DMS153 treated with DMSO at 0.1 percent for 48 hours (cell line): ENCODE data around the gene MOB1A.
"Not testable (repeated sequence)": the region's sequence is repeated elsewhere in the genome, so short reads cannot be mapped to it uniquely, and the experiment has no call there.

Experiments
- DNase-seq: peaks from one replicate; lab custom pipeline; 2025; ENCODE audit not compliant: unreplicated experiment; lab: John Stamatoyannopoulos, UW

MOB1A gene

DNA sequence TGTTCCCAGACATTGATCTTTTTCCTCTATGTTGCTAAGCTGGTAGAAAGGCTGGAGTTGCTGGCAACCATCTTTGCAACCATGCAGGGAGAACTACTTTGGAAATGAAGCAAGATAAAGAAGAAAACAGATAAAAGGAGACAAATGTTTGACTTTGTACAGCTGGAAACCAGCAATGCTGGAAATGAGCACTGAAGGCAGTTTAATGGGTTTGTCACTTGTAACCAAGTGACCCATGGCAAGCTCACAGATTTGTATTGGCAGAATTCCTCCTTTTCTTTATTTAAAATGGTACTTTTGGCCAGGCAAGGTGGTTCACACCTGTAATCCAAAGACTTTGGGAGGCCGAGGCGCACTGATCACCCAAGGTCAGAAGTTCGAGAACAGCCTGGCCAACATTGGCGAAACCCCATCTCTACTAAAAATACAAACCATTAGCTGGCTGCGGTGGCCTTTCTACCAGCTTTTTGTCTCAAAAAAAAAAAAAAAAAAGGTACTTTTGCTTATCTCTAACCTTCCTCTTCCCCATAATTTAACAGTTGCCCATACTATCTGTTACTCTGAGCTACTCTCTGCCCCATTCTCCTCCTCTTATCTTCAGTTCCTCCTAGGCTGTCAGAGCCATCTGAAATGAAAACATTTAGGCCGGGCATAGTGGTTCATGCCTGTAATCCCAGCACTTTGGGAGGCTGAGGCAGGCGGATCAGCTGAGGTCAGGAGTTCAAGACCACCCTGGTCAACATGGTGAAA lies 28.9 kb downstream of the MOB1A start:
- no peak for DNase-seq

DNA sequence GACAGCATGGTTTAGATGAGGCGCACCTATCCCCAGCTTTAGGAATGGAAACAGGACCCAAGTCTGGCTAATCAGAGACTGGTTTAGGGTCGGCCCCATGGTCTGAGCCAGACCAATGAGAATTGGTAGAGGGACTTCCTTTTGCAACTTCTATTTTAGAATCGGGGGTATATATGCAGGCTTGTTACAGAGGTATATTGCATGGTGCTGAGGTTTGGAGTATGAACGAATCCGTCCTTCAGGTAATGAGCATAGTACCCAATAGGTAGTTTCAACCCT lies 29.5 kb downstream of the MOB1A start:
- DNase-seq, result no peak

DNA sequence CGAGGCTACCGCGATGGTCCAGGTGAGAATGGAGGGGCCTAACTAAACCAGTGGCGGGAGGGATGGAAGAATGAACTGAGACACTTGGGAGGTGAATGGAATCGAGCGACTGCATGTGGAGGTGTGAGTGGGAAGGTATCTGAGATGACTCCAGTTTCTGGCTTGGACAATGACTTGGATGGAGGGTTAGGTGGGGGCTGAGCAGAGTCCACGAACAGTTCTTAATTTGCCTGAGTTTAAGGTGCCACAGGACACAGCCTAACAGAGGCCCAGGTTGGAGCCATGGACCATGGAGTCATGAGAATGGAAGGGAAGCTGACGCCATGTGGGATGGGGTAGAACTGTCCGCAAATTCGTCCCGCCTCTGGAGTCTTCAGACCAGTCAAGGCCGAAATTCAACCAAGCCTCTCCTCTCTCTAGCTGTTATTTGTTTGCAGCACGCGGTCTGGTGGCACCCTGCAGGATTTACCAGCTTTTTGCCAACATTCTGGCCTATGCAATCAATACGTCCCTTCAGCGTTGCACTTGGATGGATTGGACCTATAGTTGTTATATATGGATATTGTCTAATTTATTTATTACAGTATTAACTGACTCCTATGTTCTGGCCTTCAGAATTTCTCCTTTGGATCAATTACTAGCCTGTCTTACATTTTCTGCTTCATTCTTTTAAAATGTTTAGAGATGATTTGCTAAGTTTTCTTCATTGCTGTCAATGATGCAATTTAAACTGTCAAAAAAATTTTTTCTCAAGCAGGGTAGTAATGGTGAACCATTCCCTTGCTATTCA lies 30.0 kb downstream of the MOB1A start:
- DNase-seq, result peak; percentile 45

DNA sequence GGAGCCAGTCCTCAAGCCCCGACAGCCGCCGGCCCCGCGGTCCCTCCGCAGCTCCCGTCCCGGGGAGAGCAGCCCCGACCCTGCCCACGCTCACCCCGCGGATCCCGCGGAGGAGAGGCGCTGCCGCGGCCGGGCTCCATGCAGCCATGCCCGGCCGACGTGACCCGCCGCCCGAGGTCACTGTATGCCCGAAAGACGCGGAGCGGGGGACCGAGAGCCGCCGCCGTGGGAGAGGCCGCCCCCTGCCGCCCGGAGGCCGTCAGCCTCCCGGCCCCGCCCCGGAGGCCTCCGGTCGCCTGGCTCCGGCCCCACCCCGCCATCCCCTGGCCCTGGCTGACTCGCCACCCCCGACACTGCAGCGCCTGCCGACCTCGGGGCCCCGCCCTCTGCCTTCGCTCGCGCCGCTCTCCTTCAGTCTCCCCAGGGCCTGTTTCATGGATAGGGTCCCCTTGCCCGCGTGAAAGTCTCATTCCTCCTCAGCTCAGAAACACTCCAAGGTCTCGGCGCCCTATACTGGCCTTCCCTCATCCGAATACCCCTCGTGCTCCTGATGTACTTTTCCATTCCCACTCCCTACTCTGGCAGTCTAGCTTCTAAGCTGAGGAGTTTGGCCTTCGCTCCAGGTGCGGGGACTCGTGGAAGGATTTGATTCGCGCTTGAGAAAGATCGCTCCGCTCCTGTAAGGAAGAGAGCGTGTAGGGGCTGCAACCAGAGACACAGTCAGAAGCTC lies 30.8 kb downstream of the MOB1A start, which contains the start of gene BOLA3:
BOLA3 (minus strand) TSS at position 186 of the 730 bp plus-strand sequence; CDS start at position 148, 38 bp downstream.
- DNase-seq, result peak; percentile 82

DNA sequence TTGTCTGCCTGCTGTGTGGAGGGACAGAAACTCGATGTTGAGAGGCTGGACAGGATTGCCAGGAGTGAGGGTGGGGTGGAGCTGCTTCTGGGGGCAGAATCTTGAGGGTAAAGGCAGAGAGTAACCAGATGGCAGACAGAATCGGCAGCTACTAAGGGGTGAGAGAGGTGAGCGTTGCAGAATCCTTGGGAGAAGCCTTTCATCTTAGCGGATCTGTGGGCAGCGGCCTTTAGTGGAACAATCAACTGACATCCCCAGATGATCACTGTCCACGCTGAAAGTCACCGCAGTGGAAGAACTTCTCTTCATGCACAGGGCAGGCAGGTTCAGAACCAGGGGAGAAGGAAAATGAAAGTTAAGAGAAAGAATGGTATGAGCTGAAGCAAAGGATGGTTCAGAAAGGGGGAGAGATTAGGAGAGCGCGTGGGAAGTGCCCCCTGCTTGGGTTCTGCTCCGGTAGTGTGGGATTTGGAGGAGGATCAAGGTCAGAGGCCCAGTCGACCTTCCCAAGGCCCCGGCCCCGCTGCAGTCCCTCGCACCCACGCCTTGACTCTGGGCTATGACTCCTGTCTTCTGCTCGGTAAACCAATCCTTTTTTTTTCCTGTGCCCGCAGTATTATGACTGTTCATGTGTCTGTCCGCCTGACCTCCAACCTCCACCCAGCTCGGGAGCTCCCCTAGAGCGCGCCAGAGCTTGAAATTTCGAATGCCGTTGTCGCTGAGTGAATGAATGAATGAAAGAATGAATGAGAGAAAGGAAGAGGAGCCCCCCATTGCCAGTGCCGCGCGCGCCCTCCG lies 31.6 kb downstream of the MOB1A start:
- no peak for DNase-seq

DNA sequence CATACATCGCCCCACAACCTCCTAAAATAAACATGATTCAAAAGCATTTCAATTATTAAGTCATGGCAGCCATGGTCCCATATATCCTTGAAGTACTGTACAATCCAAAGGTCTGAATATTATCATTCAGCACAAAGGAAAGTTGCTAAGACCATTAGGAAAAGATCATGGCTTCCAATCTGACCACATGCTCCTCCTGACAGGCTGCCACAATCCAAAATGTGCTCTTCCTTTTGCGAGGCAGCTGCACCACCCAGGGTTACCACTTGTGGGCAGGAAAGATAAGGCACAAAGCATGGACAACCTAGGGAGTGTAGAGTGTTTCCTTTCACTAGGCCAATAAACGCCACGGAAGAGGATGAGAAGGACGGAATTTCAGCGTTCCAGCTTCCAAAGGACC lies 36.3 kb downstream of the MOB1A start:
- DNase-seq, result no peak

DNA sequence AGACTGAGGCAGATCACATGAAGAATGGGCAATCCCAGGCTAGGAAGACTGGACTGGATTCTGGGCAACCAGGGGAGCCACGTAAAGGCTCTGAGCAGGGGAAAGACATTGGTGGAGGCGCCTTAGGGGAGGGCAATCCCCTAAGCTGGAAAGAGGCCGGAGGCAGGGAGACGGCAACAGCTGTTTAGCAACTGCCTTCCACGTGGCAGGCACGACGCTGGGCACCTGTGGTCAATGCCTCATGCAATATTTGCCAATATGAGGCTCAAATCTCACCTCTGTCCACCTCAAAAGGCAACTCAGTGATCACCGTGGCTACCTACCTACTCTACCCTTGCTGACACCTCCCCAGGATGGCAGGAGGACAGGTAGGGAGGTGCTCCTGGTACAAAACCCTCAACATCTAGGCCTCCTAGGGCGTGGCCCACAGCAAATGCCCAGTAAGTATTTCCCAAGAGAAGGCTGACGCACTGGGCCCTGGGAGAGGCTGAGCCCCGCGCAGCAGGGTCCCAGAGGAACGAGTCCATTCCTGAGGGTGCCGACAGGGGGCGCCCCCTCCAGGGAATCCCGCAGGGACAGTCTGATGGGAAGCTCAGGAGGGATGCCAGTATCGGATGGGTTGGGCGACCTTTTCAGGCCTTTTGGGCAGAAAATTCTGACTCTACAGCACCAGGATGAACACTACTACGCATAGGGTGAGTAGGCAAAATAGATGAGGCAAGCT lies 39.9 kb downstream of the MOB1A start:
- no peak for DNase-seq

DNA sequence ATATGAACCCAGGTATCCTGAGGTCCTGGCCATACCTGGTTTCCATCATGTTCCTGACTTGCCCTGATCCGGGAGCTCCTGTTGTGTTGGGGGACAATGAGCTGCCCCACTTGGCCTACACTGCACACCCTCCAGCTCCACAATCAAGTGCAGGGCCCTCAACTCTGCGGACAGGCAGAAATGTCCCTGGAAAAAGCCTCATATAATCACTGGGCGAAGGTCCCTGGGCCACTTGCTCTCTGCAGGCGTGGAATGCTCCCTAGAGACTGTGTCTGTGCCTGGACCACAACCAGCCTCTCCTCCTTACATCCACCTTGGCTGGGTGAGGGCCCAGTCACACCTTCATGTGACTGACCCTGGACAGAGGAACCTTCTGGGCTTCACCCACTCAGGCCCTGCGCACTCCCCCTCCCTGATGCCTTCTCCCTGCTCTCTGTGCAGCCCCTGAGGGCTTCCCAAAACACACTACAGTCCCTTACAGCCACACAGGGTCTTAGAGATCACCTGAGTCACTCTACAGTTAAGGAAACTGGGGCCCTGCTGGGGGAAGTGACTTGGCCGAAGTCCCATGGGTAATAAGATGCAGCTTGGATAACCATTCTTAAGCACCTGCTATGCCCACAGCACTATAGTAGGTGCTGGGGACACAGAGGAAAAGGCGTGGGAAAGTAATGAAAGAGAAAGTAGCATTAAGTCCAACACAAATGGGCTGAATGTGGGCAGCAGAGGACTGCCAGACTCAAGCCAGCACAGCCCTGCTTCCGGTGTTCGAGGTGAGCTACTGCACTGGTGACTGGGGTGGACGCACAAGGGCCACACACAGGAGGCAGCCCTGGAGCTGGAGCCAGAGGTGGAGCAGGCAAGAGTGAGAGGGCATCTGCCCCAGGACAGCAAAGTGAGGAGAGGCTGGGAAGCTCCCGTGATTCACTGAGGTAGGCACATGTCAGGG lies 40.8 kb downstream of the MOB1A start:
- DNase-seq, result no peak

DNA sequence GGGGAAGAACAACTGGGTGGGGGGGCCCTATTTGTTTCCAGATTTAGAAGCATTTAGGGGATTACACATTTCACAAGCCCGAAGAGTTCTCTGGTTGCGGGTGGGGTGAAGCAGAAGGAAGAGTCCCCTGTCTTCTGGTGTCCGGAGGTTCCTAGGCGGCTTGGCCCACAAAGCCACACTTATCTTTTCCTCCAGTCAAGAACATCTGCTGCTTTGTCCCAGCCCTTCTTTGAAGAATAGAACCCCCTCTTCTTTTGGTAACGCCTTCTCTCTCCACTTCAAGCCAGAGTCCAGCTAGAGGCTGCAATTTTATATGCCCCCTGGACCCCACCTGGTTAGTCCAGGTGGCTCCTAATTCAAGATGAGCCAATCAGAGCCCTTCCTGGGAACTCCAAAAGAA lies 46.8 kb downstream of the MOB1A start:
- no peak for DNase-seq

DNA sequence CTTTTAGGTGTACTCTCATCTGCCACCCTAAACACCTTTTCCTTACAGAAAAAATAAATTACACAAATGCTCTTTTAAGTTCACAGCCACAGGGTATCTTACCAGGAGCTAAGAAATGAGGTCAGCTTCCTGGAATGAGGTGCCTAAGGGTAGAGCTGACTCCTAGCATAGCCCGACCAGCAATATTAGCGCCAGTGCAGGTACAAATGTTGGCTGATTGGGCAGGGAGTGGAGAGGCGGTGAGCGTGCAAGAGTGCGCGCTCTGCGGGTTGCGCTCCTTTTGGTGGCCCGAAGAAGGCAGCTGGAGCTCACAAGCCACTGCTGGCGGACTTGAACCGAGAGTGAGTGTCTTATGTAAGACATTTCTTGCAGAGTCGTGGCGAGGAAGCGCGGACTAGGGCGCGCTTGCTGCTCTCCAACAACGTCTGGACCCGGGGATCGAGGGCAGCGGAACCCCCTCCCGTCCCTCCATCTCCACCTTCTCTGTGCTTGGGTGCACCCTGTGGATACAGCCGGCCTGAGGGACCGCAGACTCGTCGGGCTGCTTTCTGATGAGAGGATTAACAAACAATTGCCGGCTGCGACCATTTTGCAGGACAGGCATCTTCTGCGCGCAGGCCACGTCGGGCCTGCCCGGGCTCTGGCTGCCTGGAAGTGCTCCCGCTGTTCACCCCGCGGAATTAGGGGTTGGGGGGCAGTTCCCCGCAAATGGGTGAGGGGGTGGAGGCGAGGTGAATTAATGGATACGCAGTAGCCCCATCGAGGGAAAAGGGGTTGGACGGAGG lies 48.3 kb downstream of the MOB1A start:
- no peak for DNase-seq

DNA sequence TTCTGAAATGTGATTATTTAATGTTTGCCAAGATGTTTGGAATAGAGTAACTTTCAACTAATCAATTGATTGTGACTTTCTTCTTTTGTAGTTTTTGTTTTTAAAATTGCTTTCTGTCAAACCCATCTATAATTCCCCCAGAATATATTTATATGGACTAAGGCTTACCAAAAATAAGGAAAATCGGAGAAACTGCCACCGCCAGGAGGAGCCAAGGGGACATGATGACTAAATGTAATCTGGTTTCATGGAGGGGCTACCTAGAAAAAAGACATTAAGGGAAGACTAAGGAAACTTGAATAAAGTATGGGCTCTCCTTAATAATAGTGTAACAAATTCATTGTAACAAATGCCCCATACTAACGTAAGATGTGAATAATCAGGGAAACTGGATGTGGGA lies 50.5 kb downstream of the MOB1A start:
- DNase-seq, result no peak

DNA sequence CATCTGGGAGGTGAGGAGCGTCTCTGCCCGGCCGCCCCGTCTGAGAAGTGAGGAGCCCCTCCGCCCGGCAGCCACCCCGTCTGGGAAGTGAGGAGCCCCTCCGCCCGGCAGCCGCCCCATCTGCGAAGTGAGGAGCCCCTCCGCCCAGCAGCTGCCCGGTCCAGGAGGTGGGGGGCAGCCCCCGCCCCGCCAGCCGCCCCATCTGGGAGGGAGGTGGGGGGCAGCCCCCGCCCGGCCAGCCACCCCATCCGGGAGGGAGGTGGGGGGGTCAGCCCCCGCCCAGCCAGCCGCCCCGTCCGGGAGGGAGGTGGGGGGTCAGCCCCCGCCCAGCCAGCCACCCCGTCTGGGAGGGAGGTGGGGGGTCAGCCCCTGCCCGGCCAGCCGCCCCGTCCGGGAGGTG lies 54.7 kb downstream of the MOB1A start:
- DNase-seq, result not testable (repeated sequence)

DNA sequence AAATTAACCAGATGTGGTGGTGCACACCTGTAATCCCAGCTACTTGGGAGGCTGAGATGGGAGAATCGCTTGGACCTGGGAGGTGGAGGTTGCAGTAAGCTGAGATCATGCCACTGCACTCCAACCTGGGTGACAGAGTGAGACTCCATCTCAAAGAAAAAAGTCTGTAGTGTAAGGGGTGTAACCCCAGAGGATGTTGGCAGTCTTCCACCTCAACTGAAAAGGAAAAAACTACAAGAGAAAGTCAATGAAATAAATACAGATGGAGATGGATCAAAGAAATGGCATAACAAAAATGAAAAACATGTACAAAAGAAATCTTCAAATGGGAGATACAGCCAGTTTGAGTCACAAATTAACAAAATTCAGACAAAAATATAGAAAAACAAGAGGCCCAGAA lies 56.8 kb downstream of the MOB1A start:
- DNase-seq, result not testable (repeated sequence)

DNA sequence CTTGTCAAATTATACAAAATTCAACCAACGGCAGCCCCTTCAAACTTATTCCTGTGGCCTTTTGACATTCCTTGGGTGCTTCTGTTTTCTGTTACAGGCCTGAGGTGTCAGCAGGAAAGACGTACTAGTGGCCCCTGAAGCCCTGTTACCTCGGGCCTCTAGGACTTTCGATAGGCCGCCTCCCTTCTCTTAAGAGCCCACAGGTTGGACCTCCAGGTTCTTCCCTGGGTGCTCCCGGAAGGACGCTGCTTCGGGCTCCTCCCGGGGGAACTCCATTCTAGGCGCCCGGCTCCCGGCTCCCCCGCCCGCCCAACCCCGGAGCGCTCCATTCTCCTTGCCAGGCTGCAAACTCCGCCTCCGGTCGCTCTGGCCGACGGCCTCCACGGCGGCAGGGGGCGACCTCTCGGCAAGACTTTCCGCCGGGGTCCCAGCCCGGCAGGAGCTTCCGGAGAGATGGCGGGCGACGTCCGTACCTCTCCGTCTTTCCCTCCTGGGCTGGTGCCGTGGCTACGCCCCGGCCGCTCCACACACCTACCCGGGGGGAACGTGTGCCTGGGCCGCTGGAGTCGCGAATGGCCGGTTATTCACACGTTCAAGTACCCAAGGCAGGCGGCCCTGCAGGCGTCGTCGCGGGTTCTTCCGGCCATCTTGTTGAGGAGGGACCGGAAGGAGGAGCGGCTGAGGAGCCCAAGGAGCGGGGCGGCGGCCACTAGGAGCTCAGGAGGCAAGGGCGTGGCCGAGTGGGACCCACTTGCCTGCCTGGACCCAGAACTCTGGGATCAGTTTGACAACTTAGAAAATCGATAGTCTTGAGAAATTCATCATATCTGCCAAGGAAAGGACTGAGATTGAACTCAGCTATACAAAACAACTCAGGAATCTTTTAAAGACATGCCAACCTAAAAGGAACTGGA lies 58.5 kb downstream of the MOB1A start:
- DNase-seq, result peak; percentile 11

DNA sequence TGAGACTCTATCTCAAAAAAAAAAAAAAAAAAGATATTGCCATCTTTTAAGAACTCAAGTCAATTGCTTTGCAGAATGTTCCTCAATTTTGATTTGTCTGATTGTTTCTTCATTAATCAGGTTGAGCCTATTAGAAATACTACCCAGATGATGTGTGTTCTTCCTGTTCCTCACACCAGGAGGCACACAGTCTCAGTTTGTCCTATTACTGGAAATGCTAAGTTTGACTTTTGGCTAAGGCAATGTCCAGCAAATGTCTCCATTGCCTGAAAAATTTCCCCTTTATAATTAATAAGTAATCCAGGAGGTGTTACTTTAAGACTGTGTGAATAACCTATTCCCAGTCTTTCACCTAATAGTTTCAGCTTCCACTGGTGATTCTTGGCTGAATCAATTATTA lies 59.3 kb downstream of the MOB1A start:
- DNase-seq, result no peak

DNA sequence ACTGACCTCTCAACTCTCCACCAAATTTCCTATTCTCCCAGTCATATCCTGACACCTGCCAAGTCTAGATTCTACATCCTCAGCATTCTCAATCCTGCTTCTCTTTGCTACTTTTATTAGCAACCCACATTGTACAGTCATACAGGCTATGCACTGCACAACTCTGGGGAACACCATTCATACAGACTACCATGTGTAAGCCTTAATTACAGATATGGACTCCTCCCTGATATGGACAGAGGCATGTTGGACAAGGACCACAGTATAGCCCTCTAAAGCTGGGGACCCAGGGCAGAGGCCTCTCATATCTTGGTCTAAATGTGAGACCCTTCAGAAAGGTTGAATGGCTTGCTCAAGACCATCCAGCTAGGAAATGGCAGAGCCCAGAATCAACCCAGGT lies 67.3 kb downstream of the MOB1A start:
- DNase-seq, result no peak

DNA sequence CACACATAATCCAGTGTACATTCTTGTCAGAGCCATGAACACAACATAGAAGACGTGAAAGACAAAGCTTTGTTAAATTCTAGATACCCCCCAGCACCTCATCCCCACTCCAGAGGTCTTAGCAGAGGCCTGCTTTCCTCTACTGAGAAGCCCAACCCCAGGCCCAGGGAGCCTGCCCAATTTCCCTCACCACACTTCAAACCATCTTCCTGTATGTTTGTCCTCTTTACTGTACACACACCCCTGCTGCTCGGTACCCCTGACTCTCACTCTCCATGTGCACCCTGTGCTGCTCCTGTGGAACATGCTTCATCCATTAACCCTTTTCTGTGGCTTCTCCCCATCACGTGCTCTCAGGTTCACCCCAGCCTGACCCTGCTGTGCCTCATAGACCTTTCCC lies 68.1 kb downstream of the MOB1A start:
- DNase-seq, result no peak

DNA sequence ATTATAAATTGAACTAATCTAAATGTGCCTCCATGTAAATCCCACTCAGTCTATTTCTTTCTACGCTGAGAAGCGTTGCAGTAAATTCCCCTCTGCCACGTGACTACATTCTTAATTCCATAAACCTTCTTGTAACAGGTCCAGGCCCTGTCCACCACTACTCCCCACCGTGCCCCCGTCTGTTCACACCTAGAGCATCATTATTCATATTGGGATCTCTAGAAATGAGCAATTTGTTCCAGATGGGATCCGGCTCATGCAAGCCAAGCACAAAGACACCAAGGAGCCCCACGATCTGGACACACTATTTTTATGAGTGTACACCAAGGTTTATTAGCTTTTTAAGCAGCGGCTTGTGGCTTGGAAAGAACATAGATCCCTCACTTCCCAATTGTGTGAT lies 69.1 kb downstream of the MOB1A start:
- DNase-seq, result no peak
